Testis (tissue), 3 donors: ENCODE measurements around the gene AGER. TPM values are rescaled to one million over a fixed set of nuclear protein-coding genes. Genes with fewer than 3 reads are reported as not detected.

Experiments
- DNase-seq: peaks from one replicate; pipeline ENCODE4 v3.0.0-alpha.2; 2019
- H3K27ac ChIP-seq, 2 donors: fragments of 200-600 bp; sonication (generic); one replicate each; pipeline ENCODE4 v1.5.1; 2019
- H3K27me3 ChIP-seq: fragments of 200-600 bp; sonication (generic); one replicate; pipeline ENCODE4 v1.5.1; 2019
- H3K36me3 ChIP-seq: fragments of 200-600 bp; sonication (generic); one replicate; pipeline ENCODE4 v1.5.1; 2017; ENCODE audit warnings: low read depth; ENCODE audit errors: missing control alignments
- H3K4me1 ChIP-seq: fragments of 200-600 bp; sonication (generic); one replicate; pipeline ENCODE4 v1.5.1; 2019
- H3K4me3 ChIP-seq, 2 donors: fragments of 200-600 bp; sonication (generic); one replicate each; pipeline ENCODE4 v1.5.1; 2017 to 2019
- H3K9me3 ChIP-seq: fragments of 200-600 bp; sonication (generic); one replicate; pipeline ENCODE4 v1.5.1; 2017
- CTCF ChIP-seq, 3 experiments: fragments of 450-650 bp in 2 of 3; fragments of 200-600 bp in 1 of 3; sonication (generic) in 1 of 3; IDR thresholded peaks; one replicate each; pipeline ENCODE4 v1.5.1; 2016 to 2019; ENCODE audit warnings: antibody characterized with exemption in 3 of 3, mild to moderate bottlenecking in 2 of 3, moderate library complexity in 1 of 3
- POLR2A ChIP-seq: fragments of 450-650 bp; IDR thresholded peaks from one replicate; pipeline ENCODE4 v1.6.1; 2017; ENCODE audit warnings: antibody characterized with exemption, mild to moderate bottlenecking, moderate library complexity
- whole genome bisulfite sequencing, 2 donors: methylation state at CpG; one replicate each; pipeline ENCODE4 v1.1.5; 2018; 5-methylcytosine and 5-hydroxymethylcytosine counted together
- intact Hi-C: fragments of 100-400 bp; cut with DNase I; formaldehyde crosslinking; loops from one replicate; pipeline ENCODE4 v1.15.1; 2023; ENCODE audit warnings: low total_unique reads
- polyA plus RNA-seq: library from polyadenylated mRNA; stranded (reverse); fragments of 350-450 nt; fragmentation: Illumina TruSeq; extraction: RNeasy Lipid Tissue Mini Kit (QIAGEN cat#74804); gene quantifications from one replicate; pipeline ENCODE4 v1.2.3, GENCODE V29; 2014; ENCODE audit warnings: low read depth, low replicate concordance; ENCODE audit not compliant: insufficient read depth
- total RNA-seq, 2 donors: library from RNA; depleted of rRNA; stranded (reverse); fragments of >200 nt; gene quantifications; one replicate each; pipeline ENCODE4 v1.2.3, GENCODE V29; 2016

AGER gene
- total and polyA plus RNA-seq, 3 donors from 2014 or later, result 5.8 to 8.6 (median 7.8) TPM

GRCh38 chr6:32151863-32152768, 31.9 kb downstream of the AGER start, which contains the start of gene PRRT1:
TSS of gene PRRT1 (minus strand) at chr6:32151939. CDS start at chr6:32151827, 112 bp downstream.
- DNase-seq, result no peak
- TF ChIP-seq CTCF (IDR thresholded peaks at IDR 0.05) (no peak), POLR2A (no peak)
- 4% methylated on average over 20 to 21 of the region's 24 CpGs for WGBS, 2 donors

GRCh38 chr6:32151181-32151862, 32.7 kb downstream of the AGER start:
- no peaks in the 10 kb centered on the region for H3K36me3 ChIP-seq
- H3K4me3 ChIP-seq, result peak overlapping the region; percentile 39 to 56
- no peaks in the 10 kb centered on the region for H3K9me3 ChIP-seq
- H3K4me1 ChIP-seq, result peaks cover 27% of the 10 kb centered on the region
- 20 to 25% methylated on average over 8 of the region's 8 CpGs for WGBS, 2 donors
- no peak for DNase-seq
- no peaks in the 10 kb centered on the region for H3K27me3 ChIP-seq
- intact Hi-C loops, result no loop called here
- TF ChIP-seq POLR2A (no peak), CTCF (IDR thresholded peaks at IDR 0.05) (no peak)
- H3K27ac ChIP-seq, result peak overlapping the region; percentile 39 to 44

More at GRCh38 chr6:32151863-32152768, 31.9 kb downstream of the AGER start, which contains the start of gene PRRT1:
- Histone ChIP-seq H3K27ac (peak within 1 kb of the TSS; percentile 88 to 94), H3K9me3 (no peaks in the 10 kb centered on the region), H3K36me3 (no peaks in the 10 kb centered on the region), H3K4me1 (peaks cover 27% of the 10 kb centered on the region), H3K27me3 (no peaks in the 10 kb centered on the region), H3K4me3 (peak within 1 kb of the TSS; percentile 39 to 90)
- intact Hi-C loops, result no loop called here

- Histone ChIP-seq H3K36me3 (no peaks in the 10 kb centered on the region), H3K27me3 (no peaks in the 10 kb centered on the region), H3K9me3 (no peaks in the 10 kb centered on the region), H3K4me3 (no peak overlapping the region), H3K4me1 (peaks cover 22% of the 10 kb centered on the region), H3K27ac (no peak overlapping the region)
- no peak for DNase-seq
- 44 to 47% methylated on average over 25 to 55 of the region's 55 CpGs for WGBS, 2 donors
- no peak for TF ChIP-seq POLR2A
- no peak for TF ChIP-seq CTCF (IDR thresholded peaks at IDR 0.05)
- intact Hi-C loops, result no loop called here
These were observed 33.9 kb downstream of the AGER start for GRCh38 chr6:32149932-32150870.

GRCh38 chr6:32149092-32149755, 34.8 kb downstream of the AGER start:
- Histone ChIP-seq H3K9me3 (no peaks in the 10 kb centered on the region), H3K36me3 (no peaks in the 10 kb centered on the region), H3K27me3 (no peaks in the 10 kb centered on the region), H3K27ac (no peak overlapping the region), H3K4me1 (peaks cover 16% of the 10 kb centered on the region), H3K4me3 (peak overlapping the region in 1 of 2 donors; percentile 6)
- no peak for TF ChIP-seq CTCF (IDR thresholded peaks at IDR 0.05)
- no peak for TF ChIP-seq POLR2A
- DNase-seq, result no peak
- intact Hi-C loops, result no loop called here
- 69 to 70% methylated on average over 34 to 47 of the region's 47 CpGs for WGBS, 2 donors
